Right ventricle myocardium inferior (tissue), 1 donor: ENCODE data around the gene GALNT7. TPM values are rescaled to one million over a fixed set of nuclear protein-coding genes. Genes with fewer than 3 reads are reported as not detected.
A peak's percentile ranks its signal among the peaks of the same experiment; 100 is the strongest.
"Not testable (repeated sequence)": the region's sequence is repeated elsewhere in the genome, so short reads cannot be mapped to it uniquely, and the experiment has no call there.

Experiments used
- ATAC-seq: fragments of 200-7000 bp; cut with Tn5 transposase; one replicate; pipeline ENCODE4 v1.9.1; 2020; ENCODE audit warnings: mild to moderate bottlenecking, moderate library complexity
- DNase-seq: peaks from one replicate; pipeline ENCODE4 v3.0.0; 2021; ENCODE audit errors: missing footprints
- intact Hi-C: fragments of 100-400 bp; cut with DNase I; formaldehyde crosslinking; loops from one replicate; pipeline ENCODE4 v1.11.0; 2022
- total RNA-seq: library from RNA; stranded (reverse); fragmentation: NEBNext Ultra II Directional; extraction: Animal tissue kit (Norgen Biotek cat#: 25700); gene quantifications from one replicate; pipeline ENCODE4 v1.2.1, GENCODE V29; 2021
- donor health status: DM: no; HTN: yes; CAD: no; lungs with severe emphysema.

GALNT7 gene
- total RNA-seq, 1 donor from 2014 or later: 5.1 TPM

- no peak for DNase-seq
- intact Hi-C loops: no loop called here
- no peak for ATAC-seq
These were observed 7.3 kb upstream of the GALNT7 start for GRCh38 chr4:173161311-173161710.

- DNase-seq (no peak), ATAC-seq (no peak)
- intact Hi-C loops: loop anchor here (5.0 kb wide), 1 partner anchor 92 kb away; no protein-coding TSS in a partner anchor
These were observed 2.9 kb upstream of the GALNT7 start for GRCh38 chr4:173165706-173166105.

- intact Hi-C loops: loop anchor here (5.0 kb wide), 1 partner anchor 91 kb away; no protein-coding TSS in a partner anchor
- ATAC-seq: no peak
- DNase-seq: no peak
These were observed 2.1 kb upstream of the GALNT7 start for GRCh38 chr4:173166491-173166890.

- ATAC-seq: no peak
- intact Hi-C loops: loop anchor here (5.0 kb wide), 1 partner anchor 89 kb away; no protein-coding TSS in a partner anchor
- peak; percentile 67 for DNase-seq
These were observed 734 bp upstream of the GALNT7 start for GRCh38 chr4:173167758-173168395.

GRCh38 chr4:173169178-173169427 is 492 bp downstream of the GALNT7 start:
- intact Hi-C loops: loop anchor here (5.0 kb wide), 1 partner anchor 88 kb away; no protein-coding TSS in a partner anchor
- DNase-seq (no peak), ATAC-seq (no peak)

GRCh38 chr4:173169428-173170181 is 994 bp downstream of the GALNT7 start:
- intact Hi-C loops: loop anchor here (5.0 kb wide), 2 partner anchors 88 to 142 kb away; no protein-coding TSS in a partner anchor
- DNase-seq (peak; percentile 88), ATAC-seq (peak; percentile 87)

GRCh38 chr4:173170182-173170778 is 1.7 kb downstream of the GALNT7 start:
- intact Hi-C loops: loop anchor here (5.0 kb wide), 1 partner anchor 143 kb away; no protein-coding TSS in a partner anchor
- ATAC-seq (no peak), DNase-seq (no peak)

- intact Hi-C loops: loop anchor here (5.0 kb wide), 1 partner anchor 144 kb away; no protein-coding TSS in a partner anchor
- ATAC-seq (no peak), DNase-seq (no peak)
These were observed 2.5 kb downstream of the GALNT7 start for GRCh38 chr4:173171098-173171497.

GRCh38 chr4:173171987-173172386 is 3.4 kb downstream of the GALNT7 start:
- no peak for DNase-seq
- no peak for ATAC-seq
- intact Hi-C loops: loop anchor here (5.0 kb wide), 1 partner anchor 145 kb away; no protein-coding TSS in a partner anchor

GRCh38 chr4:173174184-173174583 is 5.6 kb downstream of the GALNT7 start:
- no peak for ATAC-seq
- DNase-seq: no peak
- intact Hi-C loops: loop anchor here (5.0 kb wide), 1 partner anchor 147 kb away; no protein-coding TSS in a partner anchor

GRCh38 chr4:173174594-173175012 is 6.0 kb downstream of the GALNT7 start:
- intact Hi-C loops: loop anchor here (5.0 kb wide), 1 partner anchor 147 kb away; no protein-coding TSS in a partner anchor
- DNase-seq: no peak
- no peak for ATAC-seq

GRCh38 chr4:173176010-173176409 is 7.4 kb downstream of the GALNT7 start:
- intact Hi-C loops: no loop called here
- no peak for ATAC-seq

GRCh38 chr4:173177232-173177631 is 8.6 kb downstream of the GALNT7 start:
- DNase-seq: no peak
- no peak for ATAC-seq
- intact Hi-C loops: no loop called here

More at GRCh38 chr4:173176010-173176409, 7.4 kb downstream of the GALNT7 start:
- no peak for DNase-seq

- intact Hi-C loops: no loop called here
- DNase-seq: no peak
- no peak for ATAC-seq
These were observed 9.5 kb downstream of the GALNT7 start for GRCh38 chr4:173178144-173178543.

GRCh38 chr4:173181848-173182247 is 13.2 kb downstream of the GALNT7 start:
- intact Hi-C loops: no loop called here
- no peak for DNase-seq
- no peak for ATAC-seq

GRCh38 chr4:173182403-173182802 is 13.8 kb downstream of the GALNT7 start:
- DNase-seq (no peak), ATAC-seq (no peak)

GRCh38 chr4:173183659-173184247 is 15.1 kb downstream of the GALNT7 start:
- ATAC-seq, DNase-seq, intact Hi-C loops: not testable (repeated sequence)

More at GRCh38 chr4:173182403-173182802, 13.8 kb downstream of the GALNT7 start:
- intact Hi-C loops: no loop called here

- DNase-seq (no peak), ATAC-seq (no peak)
- intact Hi-C loops: no loop called here
These were observed 17.4 kb downstream of the GALNT7 start for GRCh38 chr4:173185847-173186510.

GRCh38 chr4:173187732-173188131 is 19.1 kb downstream of the GALNT7 start:
- intact Hi-C loops: no loop called here
- ATAC-seq (no peak), DNase-seq (no peak)
